A673 (cell line): Measurements from ENCODE around the gene CPN1.

ENCODE experiments used
- CTCF ChIP-seq: fragments of 300-800, 200-600 bp; sonication (generic); conservative IDR thresholded peaks from 2 replicates; pipeline ENCODE4 v1.5.1; 2017; ENCODE audit warnings: low read depth, mild to moderate bottlenecking, antibody characterized with exemption, low read length, moderate library complexity, mixed read lengths
- EZH2 ChIP-seq: fragments of 200-600 bp; sonication (generic); IDR thresholded peaks from 2 replicates; pipeline ENCODE4 v1.6.1; 2017; ENCODE audit warnings: borderline replicate concordance, low read depth, mild to moderate bottlenecking, mixed read lengths, antibody characterized with exemption, low read length; ENCODE audit not compliant: poor library complexity, severe bottlenecking

- no peak for TF ChIP-seq CTCF
- TF ChIP-seq EZH2, result no peak
These were observed 42.4 kb upstream of the CPN1 start for GRCh38 chr10:100124097-100124496.
